Endothelial cell of umbilical vein (primary cell): ENCODE measurements around the gene ZNF503. TPM values are rescaled to one million over a fixed set of nuclear protein-coding genes. Genes with fewer than 3 reads are reported as not detected.

ENCODE experiments used
- BruUV-seq: library from RNA; stranded (reverse); fragments of 400-500 nt; replicated peaks from 2 replicates; lab custom pipeline; 2021; lab: Mats Ljungman, UMichigan
- CTCF ChIA-PET: fragments of 300-600, 350-600 bp; sonication (Branson Sonifier 250); formaldehyde crosslinking; loops from one replicate; lab custom pipeline; 2021; ENCODE audit warnings: antibody characterized with exemption, inconsistent platforms; lab: Charles Lee
- POLR2A ChIA-PET: fragments of 300-600, 350-600 bp; sonication (Branson Sonifier 250); formaldehyde crosslinking; loops from one replicate; lab custom pipeline; 2021; ENCODE audit warnings: antibody characterized with exemption, inconsistent platforms; lab: Charles Lee
- DNase-seq: peaks from one replicate; pipeline ENCODE4 v3.0.0-alpha.2; 2011; ENCODE audit warnings: low read depth, low spot score
- FAIRE-seq: peaks from 2 replicates; lab custom pipeline; 2011; peaks lifted over from hg19 to GRCh38; lab: Jason Lieb, UNC
- H2AFZ ChIP-seq: 2 replicates; pipeline ENCODE4 v1.6.0; 2012; ENCODE audit warnings: low read depth, low read length, control low read depth, inconsistent platforms
- H3K27ac ChIP-seq: 2 replicates; pipeline ENCODE4 v1.5.1; 2011; ENCODE audit warnings: low read depth, mild to moderate bottlenecking, control low read depth, low read length, moderate library complexity; ENCODE audit not compliant: insufficient read depth
- H3K27me3 ChIP-seq, 2 experiments: 2 replicates each; pipeline versions ENCODE4 v1.6.0 to v1.6.1; 2011; ENCODE audit warnings: low read length in 2 of 2, mixed read lengths in 1 of 2; ENCODE audit not compliant: control insufficient read depth in 2 of 2, insufficient read depth in 2 of 2
- H3K36me3 ChIP-seq, 2 experiments: 2 replicates in 1 of 2; 3 replicates in 1 of 2; pipeline ENCODE4 v1.5.1; 2011; ENCODE audit warnings: low read length in 2 of 2, mild to moderate bottlenecking in 1 of 2, moderate library complexity in 1 of 2; ENCODE audit not compliant: control insufficient read depth in 2 of 2, insufficient read depth in 2 of 2; ENCODE audit errors: extremely low read depth in 1 of 2
- H3K4me1 ChIP-seq: 3 replicates; pipeline ENCODE4 v1.5.1; 2011; ENCODE audit warnings: mild to moderate bottlenecking, low read length; ENCODE audit not compliant: control insufficient read depth, insufficient read depth; ENCODE audit errors: extremely low read depth
- H3K4me2 ChIP-seq: 2 replicates; pipeline ENCODE4 v1.6.1; 2011; ENCODE audit warnings: low read length, control low read depth, mixed read lengths; ENCODE audit not compliant: insufficient read depth
- H3K4me3 ChIP-seq, 3 experiments: fragments of 200-600 bp in 1 of 3; sonication (generic), shearing (Covaris generic) in 1 of 3; replicated peaks in 1 of 3; 2 replicates each; pipeline ENCODE4 v1.5.1; 2011 to 2016; ENCODE audit warnings: control low read depth in 3 of 3, low read length in 3 of 3, mild to moderate bottlenecking in 2 of 3, inconsistent platforms in 1 of 3, low read depth in 1 of 3, moderate library complexity in 1 of 3; ENCODE audit not compliant: insufficient read depth in 1 of 3
- H3K79me2 ChIP-seq: 2 replicates; pipeline ENCODE4 v1.6.0; 2012; ENCODE audit warnings: low read length, inconsistent platforms; ENCODE audit not compliant: control insufficient read depth, insufficient read depth
- H3K9ac ChIP-seq: replicated peaks from 2 replicates; pipeline ENCODE3; 2011; ENCODE audit warnings: low read length, control low read depth; ENCODE audit not compliant: insufficient read depth; ENCODE audit errors: extremely low read depth
- H3K9me1 ChIP-seq: replicated peaks from 3 replicates; pipeline ENCODE4 v1.6.0; 2011; ENCODE audit warnings: mild to moderate bottlenecking, low read length; ENCODE audit not compliant: control insufficient read depth, insufficient read depth; ENCODE audit errors: extremely low read depth
- H3K9me3 ChIP-seq: replicated peaks from 2 replicates; pipeline ENCODE4 v1.5.1; 2012; ENCODE audit warnings: low read length, inconsistent platforms; ENCODE audit not compliant: control insufficient read depth, insufficient read depth
- H4K20me1 ChIP-seq: replicated peaks from 2 replicates; pipeline ENCODE3; 2011; ENCODE audit warnings: mild to moderate bottlenecking, low read length; ENCODE audit not compliant: control insufficient read depth, insufficient read depth; ENCODE audit errors: extremely low read depth
- EZH2 ChIP-seq: IDR thresholded peaks from 2 replicates; pipeline ENCODE4 v1.6.1; 2012; ENCODE audit warnings: borderline replicate concordance, low read depth, mild to moderate bottlenecking, moderate library complexity, low read length, inconsistent platforms; ENCODE audit not compliant: severe bottlenecking
- FOS ChIP-seq: IDR thresholded peaks from 2 replicates; pipeline ENCODE4 v1.6.1; 2011; ENCODE audit warnings: mild to moderate bottlenecking, low read length, moderate library complexity, borderline replicate concordance; ENCODE audit not compliant: insufficient read depth
- GATA2 ChIP-seq: IDR thresholded peaks from 2 replicates; pipeline ENCODE4 v1.7.0; 2011; ENCODE audit warnings: low read depth, mild to moderate bottlenecking, moderate library complexity, mixed read lengths, low read length; ENCODE audit not compliant: insufficient read length, insufficient read depth
- JUN ChIP-seq: IDR thresholded peaks from 2 replicates; pipeline ENCODE4 v1.6.1; 2011; ENCODE audit warnings: borderline replicate concordance, low read depth; ENCODE audit not compliant: insufficient read length, insufficient read depth
- MYC ChIP-seq: IDR thresholded peaks from one replicate; pipeline ENCODE4 v1.6.1; 2011; ENCODE audit warnings: mild to moderate bottlenecking, low read depth, low read length
- POLR2A ChIP-seq: IDR thresholded peaks from 2 replicates; pipeline ENCODE4 v1.6.1; 2012; ENCODE audit warnings: low read depth, mild to moderate bottlenecking, control low read depth, low read length
- POLR2AphosphoS5 ChIP-seq: IDR thresholded peaks from 2 replicates; pipeline ENCODE4 v1.6.1; 2012; ENCODE audit warnings: low read depth, mild to moderate bottlenecking, control low read depth, low read length, moderate library complexity; ENCODE audit not compliant: insufficient read depth
- dilution Hi-C: fragments of 300-500 bp; cut with MboI; formaldehyde crosslinking; loops from one replicate; pipeline ENCODE4 v1.15.0; 2019; ENCODE audit warnings: low sequenced_read_pairs; ENCODE audit not compliant: extremely low pct_ligation_motif_present
- intact Hi-C: fragments of 100-400 bp; cut with micrococcal nuclease; formaldehyde crosslinking; loops from one replicate; pipeline ENCODE4 v1.10.0; 2022
- polyA plus RNA-seq, 4 experiments: library from polyadenylated mRNA; depleted of rRNA in 3 of 4; stranded (reverse) in 3 of 4; unstranded in 1 of 4; fragments of >200 nt; gene quantifications; 2 replicates each; pipeline versions ENCODE4 v1.2.1 to v1.2.3, GENCODE V29; 2011 to 2012; ENCODE audit warnings: missing spikeins in 1 of 4
- total RNA-seq: library from RNA; stranded (reverse); gene quantifications from 2 replicates; pipeline ENCODE4 v1.2.3, GENCODE V29; 2021
- TF ChIP-seq, protein P1 (sequence below), 2 donors: IDR thresholded peaks; 1 replicate in 1 of 2; 2 replicates in 1 of 2; pipeline ENCODE4 v1.5.1; 2011; ENCODE audit warnings: low read length in 2 of 2, mild to moderate bottlenecking in 2 of 2, moderate library complexity in 2 of 2, control low read depth in 1 of 2, inconsistent platforms in 1 of 2, low read depth in 1 of 2; ENCODE audit not compliant: insufficient read depth in 1 of 2; ENCODE audit errors: extremely low read depth in 1 of 2
- TF ChIP-seq, protein P2 (sequence below): IDR thresholded peaks from 2 replicates; pipeline ENCODE4 v1.6.1; 2011; ENCODE audit not compliant: insufficient read depth, insufficient read length

The ZNF503 gene
- total and polyA plus RNA-seq, 2 donors (not counting 3 experiments of a cell fraction or from before 2014, with no cell fraction given): 0.58 to 2.2 TPM

DNA sequence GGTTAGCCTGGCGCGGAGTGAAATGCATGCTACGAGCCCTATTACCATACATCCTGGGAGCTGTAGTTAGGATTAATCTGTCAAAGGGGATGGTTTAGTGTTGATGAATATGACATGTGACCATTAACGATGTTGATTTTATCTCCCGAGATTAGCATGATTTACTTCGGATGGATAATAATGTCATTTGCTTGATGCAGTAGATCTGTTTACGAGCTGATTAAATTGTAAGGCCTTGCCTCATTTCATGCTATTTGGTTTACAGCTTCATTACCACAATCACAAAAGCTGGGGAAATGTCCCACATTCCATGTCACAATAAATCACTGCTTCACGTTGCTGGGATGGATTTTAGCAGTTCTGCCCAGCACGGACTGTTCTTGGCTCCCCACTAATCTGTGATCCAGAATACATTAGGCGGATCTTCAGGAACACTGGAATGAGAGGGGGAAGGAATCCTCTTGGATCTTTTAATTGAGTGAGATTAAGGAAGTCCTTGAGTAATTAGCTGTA is 22.3 kb downstream of the ZNF503 start:
- no peaks in the 10 kb centered on the region for H3K4me1 ChIP-seq
- no peak for DNase-seq
- intact Hi-C loops (no loop called here), dilution Hi-C loops (no loop called here)
- no peaks in the 10 kb centered on the region for H3K9me3 ChIP-seq
- TF ChIP-seq MYC: no peak
- TF ChIP-seq, protein P1, sequence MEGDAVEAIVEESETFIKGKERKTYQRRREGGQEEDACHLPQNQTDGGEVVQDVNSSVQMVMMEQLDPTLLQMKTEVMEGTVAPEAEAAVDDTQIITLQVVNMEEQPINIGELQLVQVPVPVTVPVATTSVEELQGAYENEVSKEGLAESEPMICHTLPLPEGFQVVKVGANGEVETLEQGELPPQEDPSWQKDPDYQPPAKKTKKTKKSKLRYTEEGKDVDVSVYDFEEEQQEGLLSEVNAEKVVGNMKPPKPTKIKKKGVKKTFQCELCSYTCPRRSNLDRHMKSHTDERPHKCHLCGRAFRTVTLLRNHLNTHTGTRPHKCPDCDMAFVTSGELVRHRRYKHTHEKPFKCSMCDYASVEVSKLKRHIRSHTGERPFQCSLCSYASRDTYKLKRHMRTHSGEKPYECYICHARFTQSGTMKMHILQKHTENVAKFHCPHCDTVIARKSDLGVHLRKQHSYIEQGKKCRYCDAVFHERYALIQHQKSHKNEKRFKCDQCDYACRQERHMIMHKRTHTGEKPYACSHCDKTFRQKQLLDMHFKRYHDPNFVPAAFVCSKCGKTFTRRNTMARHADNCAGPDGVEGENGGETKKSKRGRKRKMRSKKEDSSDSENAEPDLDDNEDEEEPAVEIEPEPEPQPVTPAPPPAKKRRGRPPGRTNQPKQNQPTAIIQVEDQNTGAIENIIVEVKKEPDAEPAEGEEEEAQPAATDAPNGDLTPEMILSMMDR (IDR thresholded peaks at IDR 0.05; ENCODE audit: extremely low read depth in 1 of 2, insufficient read depth in 1 of 2, low read depth in 1 of 2, low read length in 2 of 2): no peak
- TF ChIP-seq FOS: no peak
- TF ChIP-seq JUN: no peak
- TF ChIP-seq POLR2A: no peak
- TF ChIP-seq, protein P2, sequence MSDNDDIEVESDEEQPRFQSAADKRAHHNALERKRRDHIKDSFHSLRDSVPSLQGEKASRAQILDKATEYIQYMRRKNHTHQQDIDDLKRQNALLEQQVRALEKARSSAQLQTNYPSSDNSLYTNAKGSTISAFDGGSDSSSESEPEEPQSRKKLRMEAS: no peak
- TF ChIP-seq POLR2AphosphoS5: no peak
- no peak for TF ChIP-seq EZH2
- no peak for TF ChIP-seq GATA2
- ChIA-PET POLR2A (no interaction called here), CTCF (no interaction called here)
- no peak overlapping the region for H3K4me2 ChIP-seq
- no peak overlapping the region for H2AFZ ChIP-seq
- no peak for FAIRE-seq
- peaks cover 0 to 2% of the 10 kb centered on the region in 2 experiments for H3K27me3 ChIP-seq
- no peaks in the 10 kb centered on the region for H3K36me3 ChIP-seq
- no peak overlapping the region for H3K4me3 ChIP-seq
- no peak overlapping the region for H3K27ac ChIP-seq
- H3K79me2 ChIP-seq: no peaks in the 10 kb centered on the region
- H3K9ac ChIP-seq: no peak overlapping the region
- no peaks in the 10 kb centered on the region for H4K20me1 ChIP-seq
- BruUV-seq: no TSS peak
- H3K9me1 ChIP-seq: no peaks in the 10 kb centered on the region
